ENCODE results near the gene ZNF287. TPM values are rescaled to one million over a fixed set of nuclear protein-coding genes. Genes with fewer than 3 reads are reported as not detected.

Gene ZNF287
- total and polyA plus RNA-seq, 10 of the 15 experiments (the other 5 are each of a cell fraction or from before 2014, with no cell fraction given), result 1.9 to 15.5 (median 4.0) TPM

DNA sequence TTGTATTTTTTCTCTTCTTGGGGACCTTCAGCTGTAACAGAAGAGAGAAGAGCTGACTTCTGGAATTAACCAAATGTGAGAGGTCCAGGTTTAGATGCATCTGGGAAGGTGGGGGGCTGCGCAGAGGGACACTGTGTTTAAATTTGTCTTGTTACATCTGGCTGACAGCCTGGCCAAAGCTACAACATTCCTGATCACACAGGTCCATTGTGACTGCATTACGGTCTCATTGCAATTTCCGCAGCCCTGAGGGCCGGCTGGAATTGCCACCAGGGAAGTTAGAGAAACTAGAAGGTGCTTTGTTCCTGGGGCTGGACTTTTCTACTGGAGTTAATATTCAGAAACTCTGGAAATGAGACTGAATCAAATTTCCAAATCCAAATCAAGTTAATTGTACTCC is 39.1 kb downstream of the ZNF287 start:
- no peak for DNase-seq (ENCODE audit: low read depth, low spot score)
- no peak for FAIRE-seq
- Histone ChIP-seq H3K9ac (ENCODE audit: control insufficient read depth, insufficient read depth, low read length) (no peak overlapping the region), H3K4me3 (no peak overlapping the region), H3K9me3 (replicated peaks; ENCODE audit: control insufficient read depth, insufficient read depth, low read length) (no peaks in the 10 kb centered on the region; the same call in 1 of the 3 replicates), H3K4me2 (ENCODE audit: control insufficient read depth, insufficient read depth) (no peak overlapping the region), H3K79me2 (ENCODE audit: control insufficient read depth, insufficient read depth, low read length) (no peaks in the 10 kb centered on the region), H3K36me3 (ENCODE audit: control insufficient read depth in 2 of 2, insufficient read depth in 2 of 2, low read length in 1 of 2) (no peaks in the 10 kb centered on the region), H3K4me1 (ENCODE audit: control insufficient read depth, insufficient read depth, low read length) (no peaks in the 10 kb centered on the region), H4K20me1 (ENCODE audit: control insufficient read depth, insufficient read depth) (no peaks in the 10 kb centered on the region), H2AFZ (ENCODE audit: control insufficient read depth, low read depth, low read length) (no peak overlapping the region), H3K27ac (ENCODE audit: control insufficient read depth, insufficient read depth) (no peak overlapping the region), H3K27me3 (replicated peaks in 1 of 2; ENCODE audit: control insufficient read depth in 2 of 2, insufficient read depth in 2 of 2, low read length in 1 of 2) (no peaks in the 10 kb centered on the region)
- in situ Hi-C loops (cut with MboI), result no loop called here
- ChIA-PET SMC1A (ENCODE audit: uncharacterized antibody, unreplicated experiment) (interaction anchor here (1.4 to 1.5 kb wide), 2 partner anchors 8 to 167 kb away, joined by 5 to 7 read pairs; no protein-coding TSS in a partner anchor), RAD21 (ENCODE audit: unreplicated experiment) (no interaction called here), POLR2A (no interaction called here), CTCF (interaction anchor here (1.0 to 2.8 kb wide), 3 partner anchors 9 to 166 kb away, joined by 4 to 17 read pairs (median 7); no protein-coding TSS in a partner anchor)
- ATAC-seq, result no peak
- intact Hi-C loops (cut with micrococcal nuclease; ENCODE audit: unreplicated experiment), result no loop called here
- no TSS peak for BruUV-seq (replicated peaks)
- no peak for TF ChIP-seq SRF (IDR thresholded peaks at IDR 0.05; ENCODE audit: low read depth in 2 of 2, low read length in 2 of 2)
- no peak for TF ChIP-seq CREM (IDR thresholded peaks at IDR 0.05; ENCODE audit: low read depth)
- TF ChIP-seq IKZF2 (IDR thresholded peaks at IDR 0.05), result no peak
- no peak for TF ChIP-seq TCF7 (IDR thresholded peaks at IDR 0.05; ENCODE audit: borderline replicate concordance)
- no peak for TF ChIP-seq POLR2A (IDR thresholded peaks at IDR 0.05; ENCODE audit: low read depth, low read length)
- TF ChIP-seq RUNX3 (IDR thresholded peaks at IDR 0.05; ENCODE audit: low read length), result no peak
- TF ChIP-seq ZNF384 (IDR thresholded peaks at IDR 0.05; ENCODE audit: borderline replicate concordance, low read depth, low read length), result no peak
- no peak for TF ChIP-seq MYC (IDR thresholded peaks at IDR 0.05; ENCODE audit: insufficient read depth, insufficient read length, insufficient replicate concordance, low read length, severe bottlenecking)
- TF ChIP-seq RAD51 (IDR thresholded peaks at IDR 0.05), result no peak
- TF ChIP-seq, protein P1, sequence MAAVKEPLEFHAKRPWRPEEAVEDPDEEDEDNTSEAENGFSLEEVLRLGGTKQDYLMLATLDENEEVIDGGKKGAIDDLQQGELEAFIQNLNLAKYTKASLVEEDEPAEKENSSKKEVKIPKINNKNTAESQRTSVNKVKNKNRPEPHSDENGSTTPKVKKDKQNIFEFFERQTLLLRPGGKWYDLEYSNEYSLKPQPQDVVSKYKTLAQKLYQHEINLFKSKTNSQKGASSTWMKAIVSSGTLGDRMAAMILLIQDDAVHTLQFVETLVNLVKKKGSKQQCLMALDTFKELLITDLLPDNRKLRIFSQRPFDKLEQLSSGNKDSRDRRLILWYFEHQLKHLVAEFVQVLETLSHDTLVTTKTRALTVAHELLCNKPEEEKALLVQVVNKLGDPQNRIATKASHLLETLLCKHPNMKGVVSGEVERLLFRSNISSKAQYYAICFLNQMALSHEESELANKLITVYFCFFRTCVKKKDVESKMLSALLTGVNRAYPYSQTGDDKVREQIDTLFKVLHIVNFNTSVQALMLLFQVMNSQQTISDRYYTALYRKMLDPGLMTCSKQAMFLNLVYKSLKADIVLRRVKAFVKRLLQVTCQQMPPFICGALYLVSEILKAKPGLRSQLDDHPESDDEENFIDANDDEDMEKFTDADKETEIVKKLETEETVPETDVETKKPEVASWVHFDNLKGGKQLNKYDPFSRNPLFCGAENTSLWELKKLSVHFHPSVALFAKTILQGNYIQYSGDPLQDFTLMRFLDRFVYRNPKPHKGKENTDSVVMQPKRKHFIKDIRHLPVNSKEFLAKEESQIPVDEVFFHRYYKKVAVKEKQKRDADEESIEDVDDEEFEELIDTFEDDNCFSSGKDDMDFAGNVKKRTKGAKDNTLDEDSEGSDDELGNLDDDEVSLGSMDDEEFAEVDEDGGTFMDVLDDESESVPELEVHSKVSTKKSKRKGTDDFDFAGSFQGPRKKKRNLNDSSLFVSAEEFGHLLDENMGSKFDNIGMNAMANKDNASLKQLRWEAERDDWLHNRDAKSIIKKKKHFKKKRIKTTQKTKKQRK (IDR thresholded peaks at IDR 0.05; ENCODE audit: low read depth, low read length), result no peak
- no peak for TF ChIP-seq HCFC1 (IDR thresholded peaks at IDR 0.05; ENCODE audit: low read length)
- 76% methylated on average over 4 of the region's 4 CpGs for WGBS (ENCODE audit: insufficient coverage, insufficient replicate concordance, low lambda C conversion rate, missing lambda C conversion rate)

All from GM12878 (cell line).